Effector memory CD8-positive, alpha-beta T cell (primary cell): ENCODE results near the gene ZNF646.
A peak's percentile ranks its signal among the peaks of the same experiment; 100 is the strongest.
"Not testable (repeated sequence)": the region's sequence is repeated elsewhere in the genome, so short reads cannot be mapped to it uniquely, and the experiment has no call there.

Experiments used
- ATAC-seq: fragments of 150-1000 bp; cut with Tn5 transposase; replicated peaks from 2 replicates; pipeline ENCODE4 v1.10.0; 2021; ENCODE audit warnings: mild to moderate bottlenecking, moderate library complexity
- DNase-seq, 3 experiments: peaks; one replicate each; pipeline ENCODE4 v3.0.0; 2021
- H3K27ac Mint-ChIP-seq, 2 donors: one replicate each; pipeline ENCODE4 v1.8.0; 2022; ENCODE audit warnings: mild to moderate bottlenecking in 2 of 2, mixed read lengths in 2 of 2, moderate library complexity in 2 of 2
- H3K27me3 Mint-ChIP-seq, 2 donors: one replicate each; pipeline ENCODE4 v1.8.0; 2022; ENCODE audit warnings: mixed read lengths in 2 of 2
- H3K36me3 Mint-ChIP-seq: one replicate; pipeline ENCODE4 v1.8.0; 2022; ENCODE audit warnings: mild to moderate bottlenecking, moderate library complexity, mixed read lengths; ENCODE audit not compliant: insufficient read depth
- H3K4me1 Mint-ChIP-seq, 2 donors: one replicate each; pipeline ENCODE4 v1.8.0; 2022; ENCODE audit warnings: low read depth in 2 of 2, mixed read lengths in 2 of 2
- H3K4me3 Mint-ChIP-seq, 2 donors: one replicate each; pipeline ENCODE4 v1.8.0; 2022; ENCODE audit warnings: mild to moderate bottlenecking in 2 of 2, mixed read lengths in 2 of 2, moderate library complexity in 2 of 2
- H3K9me3 Mint-ChIP-seq, 2 donors: one replicate each; pipeline ENCODE4 v1.8.0; 2022; ENCODE audit warnings: mixed read lengths in 2 of 2

ZNF646 gene

GRCh38 chr16:31099860-31100638 lies 25.8 kb downstream of the ZNF646 start:
- Mint-ChIP-seq H3K27me3 (no peaks in the 10 kb centered on the region), H3K9me3 (no peaks in the 10 kb centered on the region), H3K4me1 (peaks cover 7 to 9% of the 10 kb centered on the region in 2 donors), H3K27ac (no peak overlapping the region), H3K36me3 (peaks cover 19% of the 10 kb centered on the region), H3K4me3 (no peak overlapping the region)
- ATAC-seq = no peak
- DNase-seq = no peak

- not testable (repeated sequence) for H3K9me3 Mint-ChIP-seq, H3K4me1 Mint-ChIP-seq, H3K27ac Mint-ChIP-seq, H3K27me3 Mint-ChIP-seq, ATAC-seq, H3K4me3 Mint-ChIP-seq, DNase-seq
- H3K36me3 Mint-ChIP-seq = peaks cover 14% of the 10 kb centered on the region
Measured at GRCh38 chr16:31100876-31101641, 26.8 kb downstream of the ZNF646 start.

DNA sequence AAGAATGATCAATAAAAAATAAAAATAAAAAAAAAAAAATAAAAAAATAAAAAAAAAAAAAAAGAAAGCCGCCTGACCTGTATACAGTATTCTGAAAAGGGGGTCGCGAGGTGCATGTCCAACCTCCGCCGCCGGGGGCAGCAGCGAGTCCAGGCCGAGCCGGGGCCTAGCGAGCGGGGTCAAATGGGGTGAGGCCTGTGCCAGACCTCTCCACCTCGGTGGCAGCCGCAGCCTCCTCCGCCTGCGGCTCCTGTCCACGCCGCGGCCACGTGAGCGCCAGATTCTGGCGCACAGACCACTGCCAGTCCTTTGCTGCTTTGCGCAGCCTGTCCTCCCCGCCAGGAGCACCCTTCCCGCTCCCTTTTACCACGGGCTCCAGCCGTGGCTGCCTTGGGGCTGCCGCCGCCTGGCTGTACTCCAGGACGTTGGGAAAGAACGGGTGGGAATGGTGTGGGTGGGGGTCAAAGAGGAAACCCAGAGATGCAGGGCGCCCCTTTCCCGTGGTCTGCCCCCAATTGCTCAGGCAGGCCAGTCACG lies 31.5 kb downstream of the ZNF646 start:
- Mint-ChIP-seq H3K27ac (peak overlapping the region in 1 of 2 donors; percentile 44), H3K36me3 (peaks cover 9% of the 10 kb centered on the region), H3K4me3 (no peak overlapping the region), H3K9me3 (no peaks in the 10 kb centered on the region), H3K27me3 (no peaks in the 10 kb centered on the region), H3K4me1 (peaks cover 11 to 13% of the 10 kb centered on the region in 2 donors)
- peak; percentile 82 for ATAC-seq
- DNase-seq = peak; percentile 80 to 81 (median 80)

GRCh38 chr16:31106509-31107464 lies 32.6 kb downstream of the ZNF646 start:
- H3K27me3 Mint-ChIP-seq = no peaks in the 10 kb centered on the region
- H3K27ac Mint-ChIP-seq = peak overlapping the region; percentile 53 to 54
- no peak for DNase-seq
- H3K4me3 Mint-ChIP-seq = no peak overlapping the region
- no peak for ATAC-seq
- H3K9me3 Mint-ChIP-seq = no peaks in the 10 kb centered on the region
- peaks cover 11 to 13% of the 10 kb centered on the region in 2 donors for H3K4me1 Mint-ChIP-seq
- H3K36me3 Mint-ChIP-seq = peaks cover 14% of the 10 kb centered on the region

DNA sequence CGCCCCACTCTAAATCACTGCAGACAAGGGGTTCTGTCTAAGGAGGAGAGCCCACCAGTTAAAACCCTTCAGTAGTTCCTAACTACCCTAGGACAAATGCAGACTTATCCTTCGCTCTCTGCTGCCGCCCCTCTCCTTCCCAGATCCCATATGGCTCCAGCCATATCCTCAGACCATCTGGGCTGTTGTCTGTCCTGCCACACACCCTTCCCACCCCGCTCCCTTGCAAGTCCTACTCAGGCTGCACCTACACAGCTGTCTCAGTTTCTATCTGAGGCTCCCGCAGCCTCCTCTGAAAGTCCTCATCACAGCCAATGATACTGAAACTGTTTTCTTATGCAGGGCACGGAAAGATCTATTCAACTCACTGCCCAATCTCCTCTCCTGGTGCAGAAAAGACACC lies 33.2 kb downstream of the ZNF646 start:
- H3K4me3 Mint-ChIP-seq = peak overlapping the region; percentile 86 to 88
- DNase-seq (no peak), ATAC-seq (no peak)
- no peaks in the 10 kb centered on the region for H3K27me3 Mint-ChIP-seq
- peak overlapping the region; percentile 53 to 54 for H3K27ac Mint-ChIP-seq
- H3K4me1 Mint-ChIP-seq = peaks cover 11 to 13% of the 10 kb centered on the region in 2 donors
- peaks cover 19% of the 10 kb centered on the region for H3K36me3 Mint-ChIP-seq
- H3K9me3 Mint-ChIP-seq = no peaks in the 10 kb centered on the region

DNA sequence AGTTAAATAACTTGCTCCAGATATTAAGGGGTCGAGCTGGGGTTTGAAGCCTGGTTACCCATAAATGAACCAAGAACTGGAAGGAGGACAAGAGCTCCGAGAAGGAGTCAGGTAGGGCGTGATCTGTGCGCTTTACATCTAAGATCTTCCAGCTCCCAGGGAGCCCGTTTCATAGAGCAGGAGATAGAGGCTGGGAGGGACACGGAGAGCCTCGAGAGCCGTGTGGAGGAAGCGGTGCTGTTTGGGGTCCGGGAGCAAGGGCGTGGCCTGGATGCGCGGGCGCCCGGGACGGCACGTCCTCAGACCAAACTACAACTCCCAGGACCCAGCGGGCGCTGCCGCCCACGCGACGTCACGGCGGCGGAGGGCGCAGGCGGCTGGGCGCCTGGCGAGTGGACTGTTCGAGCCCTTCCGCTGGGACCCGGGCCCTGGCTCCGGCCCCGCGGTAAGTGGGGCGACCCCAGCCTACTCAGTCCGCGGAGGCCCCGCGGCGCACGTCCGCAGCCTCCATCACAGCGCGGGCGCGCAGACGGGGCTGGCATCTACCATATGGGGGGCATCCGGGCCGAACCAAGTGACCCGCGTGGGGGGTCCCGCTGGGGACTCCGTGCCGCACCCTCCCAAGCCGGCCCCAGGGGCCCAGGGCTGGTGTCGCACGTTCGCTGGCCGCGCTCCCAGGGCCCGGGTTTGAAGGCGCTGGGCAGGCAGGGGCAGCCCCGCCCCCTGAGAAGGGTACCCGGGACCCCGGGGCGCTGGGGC lies 34.0 kb downstream of the ZNF646 start, which contains the start of gene BCKDK:
TSS of gene BCKDK (plus strand) at position 352 of the 759 bp plus-strand sequence. CDS start 838 bp downstream, outside the sequence.
- Mint-ChIP-seq H3K27ac (peak within 1 kb of the TSS; percentile 54 to 83), H3K4me1 (peaks cover 11 to 13% of the 10 kb centered on the region in 2 donors), H3K9me3 (no peaks in the 10 kb centered on the region), H3K36me3 (peaks cover 18% of the 10 kb centered on the region), H3K4me3 (peak within 1 kb of the TSS; percentile 86 to 88), H3K27me3 (no peaks in the 10 kb centered on the region)
- DNase-seq = peak; percentile 27 to 43 (median 32)
- peak; percentile 70 for ATAC-seq

GRCh38 chr16:31108794-31109558 lies 34.8 kb downstream of the ZNF646 start:
- DNase-seq = no peak
- Mint-ChIP-seq H3K4me3 (peak overlapping the region; percentile 86 to 88), H3K36me3 (peaks cover 18% of the 10 kb centered on the region), H3K27ac (peak overlapping the region; percentile 52 to 83), H3K4me1 (peaks cover 11 to 13% of the 10 kb centered on the region in 2 donors), H3K9me3 (no peaks in the 10 kb centered on the region), H3K27me3 (no peaks in the 10 kb centered on the region)
- no peak for ATAC-seq

GRCh38 chr16:31109622-31110021 lies 35.4 kb downstream of the ZNF646 start:
- H3K4me1 Mint-ChIP-seq = peaks cover 11 to 13% of the 10 kb centered on the region in 2 donors
- peak overlapping the region; percentile 71 to 80 for H3K4me3 Mint-ChIP-seq
- H3K27me3 Mint-ChIP-seq = no peaks in the 10 kb centered on the region
- peaks cover 18% of the 10 kb centered on the region for H3K36me3 Mint-ChIP-seq
- H3K9me3 Mint-ChIP-seq = no peaks in the 10 kb centered on the region
- DNase-seq = no peak
- ATAC-seq = no peak
- H3K27ac Mint-ChIP-seq = peak overlapping the region; percentile 52 to 83

DNA sequence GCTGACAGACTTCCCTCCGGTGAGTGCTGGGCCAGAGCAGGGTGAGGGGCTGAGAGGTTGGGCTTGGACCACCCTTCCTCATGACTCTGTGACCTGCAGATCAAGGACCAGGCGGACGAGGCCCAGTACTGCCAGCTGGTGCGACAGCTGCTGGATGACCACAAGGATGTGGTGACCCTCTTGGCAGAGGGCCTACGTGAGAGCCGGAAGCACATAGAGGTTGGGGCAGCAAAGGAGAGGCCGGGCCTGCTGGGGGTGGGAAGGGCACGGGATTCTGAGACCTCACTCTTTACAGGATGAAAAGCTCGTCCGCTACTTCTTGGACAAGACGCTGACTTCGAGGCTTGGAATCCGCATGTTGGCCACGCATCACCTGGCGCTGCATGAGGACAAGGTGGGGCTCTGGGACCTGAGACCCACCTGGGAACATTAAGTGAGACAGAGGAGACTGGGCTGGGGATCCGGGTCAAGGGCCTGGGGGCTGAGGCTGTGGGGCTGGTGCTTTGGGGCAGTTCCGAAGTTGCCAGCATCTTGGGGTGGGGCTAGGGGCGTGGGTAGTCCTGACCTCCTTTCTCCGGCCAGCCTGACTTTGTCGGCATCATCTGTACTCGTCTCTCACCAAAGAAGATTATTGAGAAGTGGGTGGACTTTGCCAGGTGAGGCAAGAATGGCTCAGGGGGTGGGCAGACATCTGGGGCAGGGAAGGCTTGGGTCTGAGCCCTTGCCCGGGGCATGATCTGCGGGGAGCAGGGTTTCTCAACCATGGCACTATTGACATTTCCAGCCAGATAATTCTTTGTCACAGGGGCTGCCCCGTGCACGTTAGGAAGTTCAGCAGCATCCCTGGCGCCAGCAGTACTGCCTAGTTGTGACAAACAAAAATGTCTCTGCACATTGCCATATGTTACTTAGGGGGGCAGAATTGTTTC lies 36.1 kb downstream of the ZNF646 start:
- Mint-ChIP-seq H3K4me1 (peaks cover 11 to 13% of the 10 kb centered on the region in 2 donors), H3K27me3 (no peaks in the 10 kb centered on the region), H3K27ac (peak overlapping the region in 1 of 2 donors; percentile 52), H3K36me3 (peaks cover 18% of the 10 kb centered on the region), H3K9me3 (no peaks in the 10 kb centered on the region), H3K4me3 (peak overlapping the region in 1 of 2 donors; percentile 71)
- ATAC-seq (no peak), DNase-seq (no peak)

DNA sequence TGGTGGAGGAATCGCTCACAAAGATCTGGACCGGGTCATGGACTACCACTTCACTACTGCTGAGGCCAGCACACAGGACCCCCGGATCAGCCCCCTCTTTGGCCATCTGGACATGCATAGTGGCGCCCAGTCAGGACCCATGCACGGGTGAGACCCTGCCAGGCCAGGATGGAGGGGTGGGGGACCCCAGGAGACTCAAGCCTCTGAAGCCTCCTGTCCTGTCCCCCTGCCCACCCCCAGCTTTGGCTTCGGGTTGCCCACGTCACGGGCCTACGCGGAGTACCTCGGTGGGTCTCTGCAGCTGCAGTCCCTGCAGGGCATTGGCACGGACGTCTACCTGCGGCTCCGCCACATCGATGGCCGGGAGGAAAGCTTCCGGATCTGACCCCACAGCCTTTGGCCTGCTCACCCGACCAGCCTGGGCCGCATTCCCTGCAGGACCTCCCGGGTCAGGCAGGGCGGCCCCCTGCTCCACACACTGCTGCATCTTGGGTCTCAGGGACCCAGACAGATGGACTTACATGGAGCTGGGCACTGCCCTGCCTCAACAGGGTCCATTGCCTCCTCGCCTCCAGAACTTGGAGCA lies 37.8 kb downstream of the ZNF646 start:
- H3K4me1 Mint-ChIP-seq = peaks cover 6 to 13% of the 10 kb centered on the region in 2 donors
- H3K36me3 Mint-ChIP-seq = peaks cover 21% of the 10 kb centered on the region
- ATAC-seq (no peak), DNase-seq (no peak)
- no peaks in the 10 kb centered on the region for H3K27me3 Mint-ChIP-seq
- H3K27ac Mint-ChIP-seq = no peak overlapping the region
- no peaks in the 10 kb centered on the region for H3K9me3 Mint-ChIP-seq
- H3K4me3 Mint-ChIP-seq = no peak overlapping the region

DNA sequence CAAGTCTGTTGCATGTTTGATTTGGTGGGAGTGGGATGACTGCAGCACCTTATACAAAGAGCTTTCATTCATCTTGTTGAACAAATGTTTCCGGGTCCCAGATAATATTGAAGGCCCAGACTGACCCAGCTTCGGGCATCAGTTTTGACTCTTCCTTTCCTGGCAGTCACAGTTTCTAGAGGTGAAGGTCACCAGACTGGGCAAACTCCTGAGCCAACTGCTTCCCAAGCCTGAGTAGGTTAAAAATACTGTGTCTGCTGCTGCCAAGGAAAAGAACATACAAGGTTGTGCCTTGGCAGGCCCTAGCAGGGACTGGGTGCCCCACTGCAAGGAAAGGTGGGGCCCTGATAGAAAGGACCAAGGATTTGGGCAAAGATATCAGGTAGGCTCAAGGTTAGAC lies 38.5 kb downstream of the ZNF646 start:
- no peaks in the 10 kb centered on the region for H3K9me3 Mint-ChIP-seq
- H3K36me3 Mint-ChIP-seq = peaks cover 26% of the 10 kb centered on the region
- ATAC-seq (no peak), DNase-seq (no peak)
- no peak overlapping the region for H3K27ac Mint-ChIP-seq
- no peaks in the 10 kb centered on the region for H3K27me3 Mint-ChIP-seq
- H3K4me1 Mint-ChIP-seq = peaks cover 4 to 13% of the 10 kb centered on the region in 2 donors
- no peak overlapping the region for H3K4me3 Mint-ChIP-seq
